ENCODE results near the gene AADAC.
"Not testable (repeated sequence)": the region's sequence is repeated elsewhere in the genome, so short reads cannot be mapped to it uniquely, and the experiment has no call there.

The AADAC gene

GRCh38 chr3:151856118-151856517, 42.2 kb downstream of the AADAC start:
- DNase-seq (ENCODE audit: low spot score) = no peak

GRCh38 chr3:151856641-151857040, 42.7 kb downstream of the AADAC start:
- no peak for DNase-seq (ENCODE audit: low spot score)

- no peak for DNase-seq (ENCODE audit: low spot score)
These were observed 45.3 kb downstream of the AADAC start for GRCh38 chr3:151859233-151859673.

- no peak for DNase-seq (ENCODE audit: low spot score)
These were observed 46.0 kb downstream of the AADAC start for GRCh38 chr3:151859905-151860304.

GRCh38 chr3:151863611-151864010, 49.7 kb downstream of the AADAC start:
- no peak for DNase-seq (ENCODE audit: low spot score)

- DNase-seq (ENCODE audit: low spot score) = no peak
These were observed 50.6 kb downstream of the AADAC start for GRCh38 chr3:151864423-151865101.

- DNase-seq (ENCODE audit: low spot score) = no peak
These were observed 52.9 kb downstream of the AADAC start for GRCh38 chr3:151866711-151867410.

- no peak for DNase-seq (ENCODE audit: low spot score)
These were observed 53.8 kb downstream of the AADAC start for GRCh38 chr3:151867666-151868065.

- no peak for DNase-seq (ENCODE audit: low spot score)
These were observed 55.3 kb downstream of the AADAC start for GRCh38 chr3:151869181-151869580.

- no peak for DNase-seq (ENCODE audit: low spot score)
These were observed 57.9 kb downstream of the AADAC start for GRCh38 chr3:151871639-151872468.

GRCh38 chr3:151873398-151873797, 59.5 kb downstream of the AADAC start, which contains the start of gene SUCNR1:
Gene SUCNR1 (plus strand): TSS chr3:151873643. CDS start chr3:151879893, 6,250 bp downstream.
- DNase-seq (ENCODE audit: low spot score) = no peak

- DNase-seq (ENCODE audit: low spot score) = not testable (repeated sequence)
These were observed 60.2 kb downstream of the AADAC start for GRCh38 chr3:151874079-151874478.

- DNase-seq (ENCODE audit: low spot score) = no peak
These were observed 61.8 kb downstream of the AADAC start for GRCh38 chr3:151875759-151876158.

- DNase-seq (ENCODE audit: low spot score) = no peak
These were observed 63.4 kb downstream of the AADAC start for GRCh38 chr3:151877269-151877668.
